ENCODE measurements around the gene MRPL11.

DNA sequence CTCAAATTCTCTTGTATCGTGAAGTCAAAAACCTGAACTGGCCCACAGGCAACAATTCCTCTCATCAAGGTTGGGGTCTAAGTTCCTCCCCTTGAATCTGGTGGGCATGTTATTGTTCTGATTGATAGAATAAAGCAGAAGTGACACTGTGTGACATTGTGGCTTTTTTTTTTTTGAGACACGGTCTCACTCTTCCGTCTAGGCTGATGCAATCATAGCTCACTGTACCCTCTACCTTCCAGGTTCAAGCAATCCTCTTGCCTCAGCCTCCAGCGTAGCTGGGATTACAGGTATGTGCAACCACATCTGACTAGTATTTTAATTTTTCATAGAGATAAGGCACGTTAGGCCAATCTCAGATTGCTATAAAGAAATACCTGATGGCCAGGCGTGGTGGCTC lies 19.2 kb upstream of the MRPL11 start:
- no peak for TF ChIP-seq CHD2 (IDR thresholded peaks at IDR 0.05; ENCODE audit: low read length, partially characterized antibody)
- TF ChIP-seq CTCF (IDR thresholded peaks at IDR 0.05): no peak
- TF ChIP-seq SMC3 (IDR thresholded peaks at IDR 0.05; ENCODE audit: low read depth, low read length): no peak
- no peak for TF ChIP-seq MAX (IDR thresholded peaks at IDR 0.05; ENCODE audit: low read depth)
- no peak for TF ChIP-seq USF1 (IDR thresholded peaks at IDR 0.05; ENCODE audit: borderline replicate concordance, low read depth)
- TF ChIP-seq TCF12 (IDR thresholded peaks at IDR 0.05): no peak
- TF ChIP-seq RFX5 (IDR thresholded peaks at IDR 0.05; ENCODE audit: low read length): no peak
- no peak for TF ChIP-seq REST (IDR thresholded peaks at IDR 0.05; ENCODE audit: low read depth, low read length)
- TF ChIP-seq EZH2phosphoT487 (IDR thresholded peaks at IDR 0.05; ENCODE audit: borderline replicate concordance, low read depth): no peak
- no peak for TF ChIP-seq POLR2AphosphoS5 (IDR thresholded peaks at IDR 0.05; ENCODE audit: low read depth, low read length)
- no peak for TF ChIP-seq RCOR1 (IDR thresholded peaks at IDR 0.05; ENCODE audit: low read length)
- TF ChIP-seq SIN3A (IDR thresholded peaks at IDR 0.05; ENCODE audit: borderline replicate concordance, low read depth, low read length): no peak

Measured in SK-N-SH (cell line).